HG02885 (cell line): ENCODE data around the gene LILRB3.
A peak's percentile ranks its signal among the peaks of the same experiment; 100 is the strongest.
"Not testable (repeated sequence)": the region's sequence is repeated elsewhere in the genome, so short reads cannot be mapped to it uniquely, and the experiment has no call there.

Experiments used
- ATAC-seq: cut with Tn5 transposase; IDR thresholded peaks from one replicate; pipeline ENCODE4 v1.9.1; 2021; ENCODE audit warnings: mild to moderate bottlenecking; ENCODE audit not compliant: unreplicated experiment, poor library complexity

LILRB3 gene

DNA sequence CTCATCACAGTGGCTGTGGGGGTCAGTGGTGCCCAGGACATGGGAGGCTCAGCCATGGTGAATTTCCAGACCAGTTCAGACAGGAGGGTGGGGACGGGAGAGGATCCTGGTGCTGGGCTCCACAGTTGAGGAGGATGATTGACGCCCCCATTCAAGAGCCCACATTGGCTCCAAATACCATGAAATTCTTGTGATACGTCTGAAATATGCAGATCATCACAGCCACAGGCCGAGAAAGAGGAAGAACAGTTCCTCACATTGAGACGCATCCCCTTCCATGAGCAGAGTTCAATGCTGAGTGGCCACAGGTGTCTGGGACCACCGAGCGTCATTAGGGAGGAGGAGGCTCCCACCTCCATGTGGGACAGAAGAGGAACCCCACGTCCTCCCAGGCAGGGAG is 21.0 kb upstream of the LILRB3 start:
- ATAC-seq = not testable (repeated sequence)

DNA sequence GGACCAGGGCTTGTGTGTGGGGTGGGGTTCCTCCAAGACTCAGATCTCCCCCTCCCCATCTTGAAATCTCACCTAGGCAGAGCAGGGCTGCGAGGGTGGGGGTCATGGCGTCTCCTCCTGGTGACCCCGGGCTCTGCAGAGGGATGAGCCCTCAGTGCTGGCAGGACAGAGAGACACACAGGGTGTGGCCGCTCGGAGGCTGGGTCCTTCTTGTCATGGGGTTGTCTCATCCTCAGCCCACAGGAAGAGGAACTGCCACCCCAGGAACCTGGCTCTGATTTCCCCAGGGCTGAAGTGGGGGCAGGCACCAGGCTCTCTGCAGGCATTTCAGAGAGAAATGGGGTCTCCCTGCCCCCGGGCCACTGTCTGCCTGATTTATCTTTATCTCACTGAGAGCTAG is 19.8 kb upstream of the LILRB3 start, which contains the start of gene LILRA6:
LILRA6 (minus strand) TSS at position 145 of the 400 bp plus-strand sequence.
- ATAC-seq = not testable (repeated sequence)

DNA sequence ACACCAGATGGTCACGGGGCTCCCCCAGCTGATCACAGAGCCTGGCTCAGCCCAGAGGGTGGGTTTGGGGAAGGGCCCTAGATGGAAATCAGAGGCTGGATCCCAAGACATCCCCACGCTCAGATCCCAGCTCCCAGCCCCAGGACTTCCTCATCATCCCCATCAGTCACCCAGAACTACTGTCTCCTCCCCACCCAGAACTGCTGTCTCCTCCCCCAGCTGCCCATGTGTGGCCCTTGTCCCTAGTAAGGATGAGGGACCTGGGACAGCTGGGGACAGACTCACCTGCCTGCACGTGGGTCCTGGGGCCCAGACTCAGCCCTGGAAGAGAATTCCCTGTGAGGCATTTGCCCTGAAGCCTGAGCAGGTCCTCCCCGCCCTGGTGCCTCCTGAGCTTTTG is 19.4 kb upstream of the LILRB3 start:
- not testable (repeated sequence) for ATAC-seq

DNA sequence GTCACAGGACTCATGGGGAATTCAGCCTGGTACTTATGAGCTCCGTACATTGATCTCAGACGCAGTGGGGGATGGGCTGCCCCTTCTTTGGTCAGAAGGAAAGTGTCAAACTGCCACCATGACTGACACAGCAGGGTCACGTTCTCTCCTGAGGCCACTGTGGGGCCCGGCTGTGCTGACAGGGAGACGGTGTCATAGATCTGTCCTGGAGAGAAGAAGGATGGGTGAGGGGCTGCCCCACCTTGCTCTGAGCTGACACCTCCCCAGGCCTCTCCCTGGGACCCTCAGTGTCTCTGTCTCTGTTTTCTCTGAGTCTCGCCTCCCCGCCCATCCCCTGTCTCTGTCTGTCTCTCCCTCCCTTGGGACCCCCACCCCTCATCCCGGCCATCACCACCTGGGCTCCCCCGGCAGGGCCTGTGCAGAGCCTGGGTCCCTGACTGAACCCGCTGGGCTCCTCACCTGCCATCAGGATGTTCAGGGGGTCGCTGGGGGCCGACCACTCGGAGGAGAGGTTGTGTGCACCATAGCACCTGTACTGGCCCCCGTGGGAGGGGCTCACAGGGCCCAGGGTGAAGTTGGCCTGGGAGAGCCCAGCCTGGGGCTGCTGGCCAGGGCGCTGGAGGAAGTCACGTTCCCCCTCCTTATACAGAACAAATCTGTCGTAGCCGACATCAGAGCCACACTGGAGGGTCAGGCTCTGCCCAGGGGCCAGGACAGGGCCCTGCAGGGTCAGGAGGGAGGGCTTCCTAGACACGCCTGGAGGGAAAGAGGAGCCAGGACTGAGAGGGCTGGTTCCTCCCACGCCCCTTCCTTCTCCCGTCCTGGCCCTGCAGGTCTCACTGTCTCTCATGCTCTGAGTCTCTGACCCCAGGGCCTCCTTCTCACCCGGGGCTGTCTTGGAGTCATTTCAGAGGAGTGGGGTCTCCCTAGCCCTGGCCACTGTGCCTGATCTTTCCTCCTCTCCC is 17.8 kb upstream of the LILRB3 start:
- ATAC-seq = not testable (repeated sequence)

DNA sequence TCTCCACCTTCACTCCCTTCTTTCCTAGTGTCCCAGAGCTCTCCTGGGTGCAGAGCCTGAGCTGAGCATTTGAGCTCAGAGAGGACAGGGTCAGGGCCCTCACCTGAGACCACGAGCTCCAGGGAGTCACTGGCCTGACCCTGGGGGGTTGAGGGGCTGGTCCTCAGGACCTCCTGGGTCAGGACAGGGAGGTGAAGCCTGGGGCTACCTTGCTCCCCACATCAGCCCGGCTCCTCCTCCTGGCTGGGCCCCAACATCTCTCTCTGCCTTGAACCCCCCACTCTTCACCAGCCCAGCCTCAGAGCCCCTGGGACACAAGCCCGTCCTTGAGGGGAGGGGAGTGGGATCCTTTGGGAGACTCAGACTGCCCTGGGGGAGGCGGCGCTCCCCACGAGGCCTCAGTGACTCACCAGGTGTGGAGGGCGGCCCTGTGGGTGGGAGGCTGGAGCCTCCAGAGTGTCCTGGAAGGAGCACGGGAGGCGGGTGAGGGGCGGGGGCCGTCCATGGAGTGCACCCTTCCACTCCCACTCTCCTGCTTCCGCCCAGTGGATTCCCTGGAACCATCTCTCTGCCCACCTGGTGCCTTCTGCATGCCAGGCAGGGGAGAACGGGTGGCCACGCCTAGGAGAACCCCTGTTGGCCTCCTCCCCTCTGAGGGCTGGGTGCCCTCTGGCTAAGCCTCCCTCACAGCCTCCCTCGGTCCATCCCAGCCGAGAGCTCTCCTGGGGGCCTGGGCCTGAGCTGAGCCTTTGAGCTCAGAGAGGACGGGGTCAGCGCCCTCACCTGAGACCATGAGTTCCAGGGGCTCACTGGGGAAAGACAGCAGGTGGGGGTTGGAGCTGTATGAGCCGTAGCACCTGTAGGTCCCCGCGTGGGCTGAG is 16.9 kb upstream of the LILRB3 start:
- ATAC-seq = not testable (repeated sequence)

DNA sequence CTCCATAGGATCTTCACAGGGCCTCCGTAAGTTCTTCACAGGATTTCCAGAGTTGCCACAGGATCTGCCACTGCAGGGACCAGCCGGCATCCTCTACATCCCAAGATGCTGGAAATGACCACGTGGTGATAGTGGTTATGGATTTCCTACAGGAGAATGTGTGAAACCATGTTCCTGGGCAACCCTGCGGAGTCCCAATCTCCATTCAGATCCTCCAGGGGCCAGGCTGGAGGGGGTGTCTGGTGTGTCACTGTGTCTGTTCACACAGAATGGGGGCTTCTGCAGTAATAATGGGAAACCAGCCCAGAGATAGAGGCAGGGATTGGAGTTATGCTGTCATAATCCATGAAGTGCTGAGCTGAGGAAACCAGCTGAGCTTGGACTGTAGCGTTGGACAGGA is 11.1 kb upstream of the LILRB3 start:
- ATAC-seq = no peak

DNA sequence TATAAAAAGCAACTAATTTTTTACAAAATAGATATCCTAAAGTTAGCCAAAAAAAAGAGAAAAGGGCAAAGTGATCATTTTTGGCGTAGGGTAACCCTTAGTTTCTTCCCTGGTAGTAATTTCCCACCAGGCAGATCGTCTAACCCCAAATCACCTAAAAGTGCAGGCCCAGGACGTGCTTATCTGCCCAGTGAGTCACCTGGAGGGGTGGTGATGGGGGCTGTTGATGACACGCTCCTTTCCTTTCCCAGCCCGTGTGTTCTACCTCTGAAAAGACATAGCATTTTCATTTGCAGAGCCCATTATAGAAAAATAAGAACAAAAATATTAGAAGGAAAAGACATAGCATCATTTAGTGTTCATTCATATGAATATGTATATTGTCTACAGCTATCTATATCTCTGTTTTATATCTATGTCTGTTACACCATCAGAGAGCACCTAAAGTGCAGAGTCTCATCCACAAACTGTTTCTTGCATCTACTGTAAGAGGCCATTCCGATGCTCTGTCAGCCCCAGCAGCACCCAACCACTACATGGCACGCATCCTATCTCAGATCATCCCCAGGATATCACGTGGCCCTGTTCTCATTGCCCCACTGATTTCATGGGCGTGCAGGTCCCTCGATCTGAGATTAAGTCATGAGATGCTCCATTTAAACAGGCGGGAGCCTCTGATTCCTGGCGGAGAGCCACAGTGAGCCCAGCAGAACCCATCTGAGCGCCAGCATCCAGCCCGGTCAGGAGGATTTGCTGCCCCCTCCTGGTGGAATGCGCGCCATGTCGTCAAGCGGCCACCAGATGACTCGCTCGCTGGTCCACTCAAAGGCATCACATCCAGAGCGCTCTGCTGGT is 8.5 kb upstream of the LILRB3 start:
- peak; percentile 74 for ATAC-seq

DNA sequence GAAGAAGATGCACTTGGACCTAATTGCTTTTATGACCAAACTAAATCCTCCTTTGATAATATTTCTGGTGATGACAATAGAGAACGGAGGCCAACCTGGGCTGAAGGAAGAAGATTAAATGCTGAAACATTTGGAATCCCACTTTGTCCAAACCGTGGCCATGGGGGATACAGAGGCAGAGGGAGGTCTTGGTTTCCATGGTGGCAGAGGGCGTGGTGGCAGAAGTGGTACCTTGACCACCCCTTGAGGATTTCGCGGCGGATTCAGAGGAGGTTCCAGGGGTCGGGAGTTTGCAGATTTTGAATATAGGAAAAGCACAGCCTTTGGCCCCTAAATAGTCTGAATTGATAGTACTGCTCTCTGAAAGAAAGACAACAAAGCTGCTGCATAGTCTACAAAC is 7.2 kb upstream of the LILRB3 start:
- no peak for ATAC-seq

DNA sequence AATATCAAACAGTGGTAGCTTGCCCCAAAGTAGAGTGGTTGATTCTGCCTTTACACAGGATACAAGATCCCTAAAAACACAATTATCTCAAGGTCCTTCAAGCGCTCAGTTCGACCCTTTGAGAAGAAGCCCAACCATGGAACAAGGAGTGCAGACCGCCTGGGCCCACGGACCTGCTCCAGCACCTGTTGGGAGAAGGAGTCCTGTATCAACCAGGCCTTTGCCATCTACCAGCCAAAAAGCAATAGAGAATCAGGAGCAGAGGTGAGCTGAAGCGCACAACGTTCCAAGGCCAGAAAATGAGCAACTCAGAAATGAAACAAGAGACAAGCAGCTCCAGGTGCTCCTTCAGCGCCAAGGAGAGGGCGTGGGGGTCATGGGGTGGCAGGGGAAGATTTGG is 6.3 kb upstream of the LILRB3 start:
- no peak for ATAC-seq

DNA sequence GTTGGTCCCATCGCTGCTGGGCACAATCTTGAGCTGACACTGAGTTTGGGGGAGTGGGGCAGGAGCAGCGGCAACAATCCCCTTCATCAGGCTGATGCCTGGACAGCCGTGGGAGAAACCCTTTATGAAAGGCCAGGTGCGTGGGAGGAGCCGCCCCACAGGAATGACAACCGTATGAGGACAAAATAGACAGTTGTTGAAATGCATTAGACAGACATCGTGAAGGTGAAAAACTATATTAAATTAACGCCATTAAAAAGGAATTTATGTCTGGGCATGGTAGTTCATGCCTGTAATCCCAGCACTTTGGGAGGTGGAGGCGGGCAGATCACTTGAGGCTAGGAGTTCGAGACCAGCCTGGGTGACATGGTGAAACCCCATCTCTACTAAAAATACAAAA is 1.8 kb upstream of the LILRB3 start:
- ATAC-seq = not testable (repeated sequence)

DNA sequence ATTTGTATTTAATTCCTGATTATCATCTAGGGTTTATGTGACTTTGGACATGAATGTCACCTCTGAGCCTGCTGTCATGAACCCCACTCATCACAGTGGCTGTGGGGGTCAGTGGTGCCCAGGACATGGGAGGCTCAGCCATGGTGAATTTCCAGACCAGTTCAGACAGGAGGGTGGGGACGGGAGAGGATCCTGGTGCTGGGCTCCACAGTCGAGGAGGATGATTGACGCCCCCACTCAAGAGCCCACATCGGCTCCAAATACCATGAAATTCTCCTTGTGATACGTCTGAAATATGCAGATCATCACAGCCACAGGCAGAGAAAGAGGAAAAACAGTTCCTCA is 1.1 kb upstream of the LILRB3 start:
- ATAC-seq = not testable (repeated sequence)

DNA sequence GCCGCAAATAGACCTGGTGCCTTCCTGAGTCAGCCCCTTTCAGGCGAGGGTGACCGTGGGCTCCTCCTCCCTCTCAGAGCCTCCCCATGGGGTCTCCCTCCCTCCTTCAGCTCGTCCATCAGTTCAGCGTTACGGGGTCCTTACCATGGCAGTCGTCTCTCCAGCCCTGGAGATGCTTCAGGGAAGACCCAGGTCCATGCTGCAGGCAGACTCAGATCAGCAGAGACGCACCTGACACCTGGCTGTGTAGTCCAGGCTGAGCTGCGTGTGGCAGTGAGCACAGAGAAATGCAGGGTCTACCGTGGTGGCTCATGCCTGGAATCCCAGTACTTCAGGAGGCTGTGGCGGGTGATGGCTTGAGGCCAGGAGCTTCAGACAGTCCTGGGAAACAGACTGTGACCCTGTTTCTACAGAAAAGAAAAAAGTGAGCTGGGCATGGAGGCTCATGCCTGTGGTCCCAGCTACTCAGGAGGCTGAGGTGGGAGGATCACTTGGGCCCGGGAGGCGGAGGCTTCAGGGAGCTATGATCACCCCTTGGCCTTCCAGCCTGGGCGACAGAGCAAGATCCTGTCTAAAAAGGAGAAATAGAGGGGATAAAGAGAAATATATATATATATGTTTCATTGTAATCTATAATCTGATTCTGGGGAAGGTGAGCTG is 600 bp upstream of the LILRB3 start:
- not testable (repeated sequence) for ATAC-seq

DNA sequence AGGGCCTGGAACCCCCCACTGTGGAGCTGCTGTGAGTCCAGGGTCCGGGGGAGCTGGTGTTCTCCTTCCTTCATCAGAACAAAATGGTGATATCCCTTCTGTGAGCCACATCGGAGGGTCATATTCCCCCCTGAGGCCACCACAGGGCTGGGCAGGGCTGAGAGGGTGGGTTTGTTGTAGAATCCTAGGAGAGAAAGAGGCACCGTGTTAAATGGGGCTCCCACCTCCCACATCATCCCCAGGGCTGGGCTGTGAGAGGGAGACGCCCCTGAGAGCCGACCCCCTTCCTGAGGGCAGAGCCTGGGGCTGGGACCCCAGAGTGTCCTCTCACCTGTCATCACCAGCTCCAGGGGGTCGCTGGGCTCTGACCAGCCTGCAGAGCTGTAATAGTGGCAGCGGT is 860 bp downstream of the LILRB3 start:
- not testable (repeated sequence) for ATAC-seq

DNA sequence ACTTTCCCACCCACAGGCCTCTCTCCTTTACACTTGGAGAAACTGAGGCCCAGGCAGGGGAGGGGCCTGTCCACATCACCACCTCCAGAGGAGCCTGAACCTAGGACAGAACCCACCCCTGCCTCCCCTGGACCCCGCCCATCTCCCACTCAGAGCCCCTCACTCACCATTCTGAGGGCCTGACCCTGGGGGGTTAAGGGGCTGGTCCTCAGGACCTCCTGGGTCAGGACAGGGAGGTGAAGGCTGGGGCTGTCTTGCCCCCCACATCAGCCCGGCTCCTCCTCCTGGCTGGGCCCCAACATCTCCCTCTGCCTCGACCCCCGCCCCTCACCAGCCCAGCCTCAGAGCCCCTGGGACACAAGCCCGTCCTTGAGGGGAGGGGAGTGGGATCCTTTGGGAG is 3.1 kb downstream of the LILRB3 start:
- not testable (repeated sequence) for ATAC-seq

DNA sequence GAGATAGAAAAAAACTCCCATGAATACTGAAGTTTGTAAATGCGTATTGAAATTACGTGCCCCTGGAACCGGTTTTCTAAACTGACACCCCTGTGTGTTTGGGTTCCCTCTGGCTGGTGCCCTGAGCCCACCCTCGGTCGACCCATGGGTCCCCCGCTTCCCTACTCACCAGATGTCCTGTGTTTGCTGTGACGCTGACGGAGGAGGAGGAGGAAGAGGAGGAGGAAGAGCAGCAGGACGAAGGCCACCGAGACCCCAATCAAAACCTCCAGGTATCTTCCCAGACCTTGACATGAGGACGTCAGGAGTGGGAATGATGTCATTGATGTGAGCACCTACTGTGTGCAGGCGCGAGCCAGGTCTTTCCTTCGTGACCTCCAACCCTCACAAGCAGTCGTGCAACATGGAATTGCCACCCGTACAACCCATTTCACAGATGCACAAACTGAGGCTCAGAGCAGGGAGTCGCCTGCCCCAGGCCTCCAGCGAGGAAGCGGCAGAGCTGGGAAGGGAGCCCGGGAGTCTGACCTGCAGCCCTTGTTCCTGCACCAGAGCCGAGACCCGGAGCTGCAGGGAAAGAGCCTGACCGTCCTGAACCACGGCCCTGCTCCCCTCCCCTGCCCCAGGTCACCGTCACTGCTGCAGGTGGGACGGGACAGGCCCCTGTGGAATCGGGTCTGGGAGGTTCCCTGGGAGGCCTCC is 3.7 kb downstream of the LILRB3 start:
- no peak for ATAC-seq

DNA sequence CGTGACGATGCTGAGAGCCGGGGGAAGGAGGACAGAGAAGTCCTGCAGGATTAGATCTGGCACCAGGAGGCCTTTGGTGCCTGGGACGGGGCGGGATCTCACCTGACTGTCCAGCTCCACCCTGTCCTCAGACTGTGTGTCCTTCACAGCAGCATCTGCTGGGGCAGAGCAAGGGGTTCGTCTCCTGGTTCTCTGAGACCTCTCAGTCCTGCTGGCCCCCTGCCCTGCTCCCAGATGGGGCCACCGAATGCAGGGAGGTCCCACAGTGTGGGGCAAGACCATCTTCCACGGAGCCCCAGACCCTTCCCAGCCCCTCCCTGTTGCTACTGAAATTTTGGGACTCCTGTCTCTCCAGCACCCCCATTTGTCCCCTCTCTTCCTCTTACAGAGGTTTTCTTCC is 4.5 kb downstream of the LILRB3 start:
- no peak for ATAC-seq

DNA sequence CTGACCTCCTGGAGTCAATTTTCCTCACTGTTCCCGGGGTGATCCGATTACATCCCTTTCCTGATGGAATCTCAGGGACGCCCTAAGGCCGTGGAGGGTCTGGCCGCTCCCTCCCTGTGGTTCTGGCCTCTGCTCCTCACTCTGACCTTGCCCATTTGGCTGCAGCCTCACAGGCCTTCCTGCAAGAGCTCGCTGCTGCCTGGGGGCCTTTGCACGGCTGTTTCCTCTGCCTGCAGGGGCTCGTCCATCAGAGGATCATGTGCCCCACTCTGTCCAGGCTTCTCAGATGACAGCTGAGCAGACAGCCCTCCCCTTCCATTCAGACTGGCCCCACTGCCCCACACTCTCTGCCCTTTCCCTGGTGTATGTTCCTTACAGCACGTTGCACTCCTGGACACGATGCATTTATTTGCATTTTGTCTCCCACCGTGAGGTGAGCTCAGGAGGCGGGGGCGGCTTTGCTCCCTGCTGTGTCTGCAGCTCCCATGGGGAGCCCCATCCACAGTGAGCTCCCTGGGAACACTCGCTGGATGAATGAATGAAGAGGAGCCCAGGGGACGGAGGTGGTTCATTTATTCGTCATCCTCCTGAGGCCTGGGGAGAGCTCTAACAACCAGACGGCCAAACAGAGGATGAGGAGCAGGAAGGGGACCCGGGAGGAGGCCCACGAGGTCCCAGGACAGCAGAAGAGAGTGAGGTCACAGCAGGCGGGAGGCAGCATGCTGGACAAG is 5.1 kb downstream of the LILRB3 start:
- not testable (repeated sequence) for ATAC-seq

DNA sequence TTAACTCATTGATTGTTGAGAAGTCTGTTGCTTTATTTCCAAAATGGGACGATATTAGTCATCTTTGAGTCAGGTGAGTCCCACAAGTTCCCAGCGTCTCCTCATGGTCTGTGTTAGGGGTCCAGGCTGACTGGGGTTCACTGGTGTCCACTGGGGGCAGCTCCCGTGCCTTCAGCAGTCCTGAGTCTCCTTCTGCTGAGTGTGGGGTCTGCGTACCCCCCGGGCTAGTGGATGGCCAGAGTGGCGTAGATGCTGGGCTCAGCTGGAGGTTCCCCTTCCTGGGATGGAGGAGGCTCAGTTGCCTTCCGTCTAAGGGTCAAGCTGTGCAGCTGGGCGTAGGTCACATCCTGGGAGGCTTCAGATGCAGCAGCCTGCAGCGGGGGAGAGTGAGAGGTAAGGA is 5.9 kb downstream of the LILRB3 start:
- ATAC-seq = no peak
